PFSK-1 (cell line): ENCODE results near the gene ADRM1.

Experiments
- FOXP2 ChIP-seq: optimal IDR thresholded peaks from 2 replicates; pipeline ENCODE3; 2011; ENCODE audit warnings: borderline replicate concordance, control low read depth, inconsistent platforms; ENCODE audit not compliant: insufficient read depth; ENCODE audit errors: extremely low read length, extremely low read depth
- POLR2AphosphoS5 ChIP-seq: IDR thresholded peaks from 2 replicates; pipeline ENCODE4 v1.6.1; 2012; ENCODE audit warnings: low read depth, mild to moderate bottlenecking, control low read depth, low read length, moderate library complexity
- SIN3A ChIP-seq: IDR thresholded peaks from 2 replicates; pipeline ENCODE4 v1.6.1; 2012; ENCODE audit warnings: mild to moderate bottlenecking, low read length, moderate library complexity, borderline replicate concordance; ENCODE audit not compliant: insufficient read depth
- TAF1 ChIP-seq: IDR thresholded peaks from 2 replicates; pipeline ENCODE4 v1.6.1; 2012; ENCODE audit warnings: low read length, control low read depth, borderline replicate concordance; ENCODE audit not compliant: insufficient read depth
- TF ChIP-seq, protein P1 (sequence below), 2 experiments: IDR thresholded peaks; 2 replicates each; pipeline versions ENCODE4 v1.6.1 to v1.8.0; 2011 to 2012; ENCODE audit warnings: low read depth in 2 of 2, low read length in 2 of 2, control low read depth in 1 of 2, inconsistent platforms in 1 of 2, mild to moderate bottlenecking in 1 of 2, moderate library complexity in 1 of 2; ENCODE audit not compliant: insufficient read depth in 1 of 2

ADRM1 gene

DNA sequence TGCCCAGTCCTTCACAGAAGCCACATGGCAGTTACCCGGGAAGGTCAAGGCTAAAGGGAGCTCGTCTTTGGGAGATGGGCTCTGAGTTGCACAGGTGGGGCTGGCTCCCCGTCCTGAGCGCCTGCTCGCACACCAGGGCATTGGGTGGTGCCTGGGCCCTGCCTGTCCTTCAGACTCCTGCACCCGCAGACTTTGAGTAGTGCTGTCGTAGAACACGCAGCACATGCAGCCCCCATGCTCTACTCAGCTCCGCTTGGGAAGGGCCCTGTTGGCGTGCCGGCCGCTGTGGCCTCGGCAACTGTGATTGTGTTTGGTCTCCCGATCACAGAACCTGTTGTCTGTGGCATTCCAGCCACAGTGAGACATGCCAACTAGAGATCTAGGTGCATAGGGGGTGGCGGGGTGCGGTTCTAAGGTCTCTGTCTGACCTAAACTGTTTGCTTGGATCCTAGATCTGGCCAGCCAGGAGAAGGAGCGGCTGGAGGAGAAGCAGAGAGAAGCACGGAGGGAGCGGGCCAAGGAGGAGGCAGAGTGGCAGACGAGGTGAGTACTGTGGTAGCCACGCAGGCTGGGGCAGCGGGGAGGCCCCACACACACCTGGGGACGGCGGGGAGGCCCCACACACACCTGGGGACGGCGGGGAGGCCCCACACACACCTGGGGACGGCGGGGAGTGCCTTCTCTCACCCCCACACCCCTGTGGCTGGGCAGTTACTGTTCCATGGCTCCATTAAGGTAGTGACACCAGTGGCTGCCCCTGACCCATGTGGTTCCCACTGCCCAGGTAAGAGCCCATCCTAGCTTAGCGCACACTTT lies 11.3 kb upstream of the ADRM1 start:
- TF ChIP-seq SIN3A: no peak
- TF ChIP-seq POLR2AphosphoS5: no peak
- TF ChIP-seq, protein P1, sequence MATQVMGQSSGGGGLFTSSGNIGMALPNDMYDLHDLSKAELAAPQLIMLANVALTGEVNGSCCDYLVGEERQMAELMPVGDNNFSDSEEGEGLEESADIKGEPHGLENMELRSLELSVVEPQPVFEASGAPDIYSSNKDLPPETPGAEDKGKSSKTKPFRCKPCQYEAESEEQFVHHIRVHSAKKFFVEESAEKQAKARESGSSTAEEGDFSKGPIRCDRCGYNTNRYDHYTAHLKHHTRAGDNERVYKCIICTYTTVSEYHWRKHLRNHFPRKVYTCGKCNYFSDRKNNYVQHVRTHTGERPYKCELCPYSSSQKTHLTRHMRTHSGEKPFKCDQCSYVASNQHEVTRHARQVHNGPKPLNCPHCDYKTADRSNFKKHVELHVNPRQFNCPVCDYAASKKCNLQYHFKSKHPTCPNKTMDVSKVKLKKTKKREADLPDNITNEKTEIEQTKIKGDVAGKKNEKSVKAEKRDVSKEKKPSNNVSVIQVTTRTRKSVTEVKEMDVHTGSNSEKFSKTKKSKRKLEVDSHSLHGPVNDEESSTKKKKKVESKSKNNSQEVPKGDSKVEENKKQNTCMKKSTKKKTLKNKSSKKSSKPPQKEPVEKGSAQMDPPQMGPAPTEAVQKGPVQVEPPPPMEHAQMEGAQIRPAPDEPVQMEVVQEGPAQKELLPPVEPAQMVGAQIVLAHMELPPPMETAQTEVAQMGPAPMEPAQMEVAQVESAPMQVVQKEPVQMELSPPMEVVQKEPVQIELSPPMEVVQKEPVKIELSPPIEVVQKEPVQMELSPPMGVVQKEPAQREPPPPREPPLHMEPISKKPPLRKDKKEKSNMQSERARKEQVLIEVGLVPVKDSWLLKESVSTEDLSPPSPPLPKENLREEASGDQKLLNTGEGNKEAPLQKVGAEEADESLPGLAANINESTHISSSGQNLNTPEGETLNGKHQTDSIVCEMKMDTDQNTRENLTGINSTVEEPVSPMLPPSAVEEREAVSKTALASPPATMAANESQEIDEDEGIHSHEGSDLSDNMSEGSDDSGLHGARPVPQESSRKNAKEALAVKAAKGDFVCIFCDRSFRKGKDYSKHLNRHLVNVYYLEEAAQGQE (IDR thresholded peaks at IDR 0.05; ENCODE audit: insufficient read depth in 1 of 2, low read depth in 2 of 2, low read length in 2 of 2): no peak
- TF ChIP-seq FOXP2: no peak
- no peak for TF ChIP-seq TAF1

GRCh38 chr20:62292108-62292507 lies 10.7 kb upstream of the ADRM1 start:
- TF ChIP-seq FOXP2 (no peak), TAF1 (no peak), SIN3A (no peak), POLR2AphosphoS5 (no peak)
- TF ChIP-seq, protein P1 (IDR thresholded peaks at IDR 0.05; ENCODE audit: insufficient read depth in 1 of 2, low read depth in 2 of 2, low read length in 2 of 2): no peak

DNA sequence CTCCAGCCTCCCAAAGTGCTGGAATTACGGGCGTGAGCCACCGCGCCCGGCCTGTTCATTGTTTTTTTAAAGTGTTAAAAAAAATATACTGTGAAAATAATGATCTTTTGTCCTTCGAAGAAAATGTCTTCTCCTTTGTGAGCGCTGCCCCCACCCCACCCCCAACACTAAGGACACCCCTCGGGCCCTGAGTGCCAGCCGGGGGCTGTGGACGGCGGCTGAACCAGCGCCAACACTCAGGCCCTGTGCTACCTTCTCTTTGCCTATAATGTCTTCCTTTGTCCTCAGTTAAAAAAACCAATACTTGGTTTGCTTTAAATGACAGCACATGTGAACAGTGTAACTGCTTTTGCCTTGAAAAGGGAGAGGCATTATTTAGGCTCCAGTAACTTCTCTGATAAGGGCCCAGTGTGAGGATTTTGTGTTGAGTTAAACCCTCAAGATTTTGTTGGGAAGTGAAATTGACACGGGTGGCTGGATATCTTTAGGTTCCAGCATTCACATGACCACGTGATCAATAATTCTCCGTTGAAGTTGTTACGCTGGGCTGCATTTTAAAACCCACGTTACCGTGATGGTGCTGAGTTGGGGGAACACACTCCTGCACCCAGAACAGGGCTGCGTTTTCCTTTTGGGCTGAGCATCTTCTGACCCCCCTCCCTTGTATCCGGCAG lies 9.5 kb upstream of the ADRM1 start:
- TF ChIP-seq, protein P1 (IDR thresholded peaks at IDR 0.05; ENCODE audit: insufficient read depth in 1 of 2, low read depth in 2 of 2, low read length in 2 of 2): no peak
- no peak for TF ChIP-seq FOXP2
- no peak for TF ChIP-seq SIN3A
- no peak for TF ChIP-seq POLR2AphosphoS5
- no peak for TF ChIP-seq TAF1

DNA sequence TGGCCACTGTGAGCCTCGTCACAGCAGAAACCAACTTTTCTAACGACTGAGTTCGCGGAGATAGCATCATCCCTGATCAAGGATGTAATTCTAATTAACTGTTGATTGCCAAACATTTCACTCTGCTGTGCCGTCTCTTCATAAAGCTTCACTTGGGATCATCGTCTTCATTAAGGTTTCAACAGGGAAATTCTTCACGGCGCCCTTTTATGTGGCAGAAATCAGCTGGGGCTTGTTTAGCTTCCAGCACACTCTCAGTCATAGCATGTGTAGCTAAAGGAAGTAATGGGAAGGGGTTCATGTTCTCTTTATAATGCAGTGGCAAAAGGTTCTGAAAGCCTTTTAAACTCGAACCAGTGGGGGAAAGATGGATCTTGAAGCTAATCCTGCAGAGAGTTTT lies 8.9 kb upstream of the ADRM1 start:
- TF ChIP-seq TAF1: no peak
- TF ChIP-seq POLR2AphosphoS5: no peak
- no peak for TF ChIP-seq SIN3A
- no peak for TF ChIP-seq FOXP2
- TF ChIP-seq, protein P1 (IDR thresholded peaks at IDR 0.05; ENCODE audit: insufficient read depth in 1 of 2, low read depth in 2 of 2, low read length in 2 of 2): no peak
